ENCODE data around the gene MICAL2.
A peak's percentile ranks its signal among the peaks of the same experiment; 100 is the strongest.

The MICAL2 gene

GRCh38 chr11:12193515-12194336, 83.3 kb downstream of the MICAL2 start:
- Mint-ChIP-seq H3K4me3 (no peak overlapping the region), H3K36me3 (peaks cover 5% of the 10 kb centered on the region), H3K4me1 (ENCODE audit: low read depth) (peaks cover 78% of the 10 kb centered on the region), H3K27me3 (no peaks in the 10 kb centered on the region), H3K27ac (peak overlapping the region; percentile 36), H3K9me3 (ENCODE audit: low read depth) (no peaks in the 10 kb centered on the region)

- peak overlapping the region; percentile 96 for H3K27ac Mint-ChIP-seq
- H3K4me3 Mint-ChIP-seq: peak overlapping the region; percentile 92
- no peaks in the 10 kb centered on the region for H3K9me3 Mint-ChIP-seq (ENCODE audit: low read depth)
- no peaks in the 10 kb centered on the region for H3K27me3 Mint-ChIP-seq
- H3K4me1 Mint-ChIP-seq (ENCODE audit: low read depth): peaks cover 77% of the 10 kb centered on the region
- H3K36me3 Mint-ChIP-seq: peaks cover 5% of the 10 kb centered on the region
These were observed 85.4 kb downstream of the MICAL2 start for GRCh38 chr11:12195768-12196167.

- H3K36me3 Mint-ChIP-seq: peaks cover 5% of the 10 kb centered on the region
- H3K4me1 Mint-ChIP-seq (ENCODE audit: low read depth): peaks cover 77% of the 10 kb centered on the region
These were observed 85.9 kb downstream of the MICAL2 start for GRCh38 chr11:12196308-12196707.

GRCh38 chr11:12196872-12197271, 86.5 kb downstream of the MICAL2 start:
- Mint-ChIP-seq H3K4me3 (peak overlapping the region; percentile 92), H3K27me3 (no peaks in the 10 kb centered on the region), H3K27ac (peak overlapping the region; percentile 96), H3K9me3 (ENCODE audit: low read depth) (no peaks in the 10 kb centered on the region), H3K36me3 (peaks cover 5% of the 10 kb centered on the region), H3K4me1 (ENCODE audit: low read depth) (peaks cover 75% of the 10 kb centered on the region)

More at GRCh38 chr11:12196308-12196707, 85.9 kb downstream of the MICAL2 start:
- no peaks in the 10 kb centered on the region for H3K9me3 Mint-ChIP-seq (ENCODE audit: low read depth)
- peak overlapping the region; percentile 96 for H3K27ac Mint-ChIP-seq
- no peaks in the 10 kb centered on the region for H3K27me3 Mint-ChIP-seq
- H3K4me3 Mint-ChIP-seq: peak overlapping the region; percentile 92

GRCh38 chr11:12198251-12199222, 88.1 kb downstream of the MICAL2 start:
- Mint-ChIP-seq H3K27me3 (no peaks in the 10 kb centered on the region), H3K4me1 (ENCODE audit: low read depth) (peaks cover 69% of the 10 kb centered on the region), H3K4me3 (peak overlapping the region; percentile 92), H3K27ac (peak overlapping the region; percentile 70), H3K36me3 (peaks cover 5% of the 10 kb centered on the region), H3K9me3 (ENCODE audit: low read depth) (no peaks in the 10 kb centered on the region)

GRCh38 chr11:12199231-12199948, 89.0 kb downstream of the MICAL2 start:
- Mint-ChIP-seq H3K27me3 (no peaks in the 10 kb centered on the region), H3K9me3 (ENCODE audit: low read depth) (no peaks in the 10 kb centered on the region), H3K36me3 (peaks cover 6% of the 10 kb centered on the region), H3K27ac (peak overlapping the region; percentile 59), H3K4me1 (ENCODE audit: low read depth) (peaks cover 61% of the 10 kb centered on the region), H3K4me3 (peak overlapping the region; percentile 20)

GRCh38 chr11:12200279-12200990, 90.0 kb downstream of the MICAL2 start:
- no peaks in the 10 kb centered on the region for H3K27me3 Mint-ChIP-seq
- peaks cover 52% of the 10 kb centered on the region for H3K4me1 Mint-ChIP-seq (ENCODE audit: low read depth)
- H3K4me3 Mint-ChIP-seq: no peak overlapping the region
- no peak overlapping the region for H3K27ac Mint-ChIP-seq
- peaks cover 12% of the 10 kb centered on the region for H3K36me3 Mint-ChIP-seq
- H3K9me3 Mint-ChIP-seq (ENCODE audit: low read depth): no peaks in the 10 kb centered on the region

GRCh38 chr11:12200991-12201985, 90.9 kb downstream of the MICAL2 start:
- H3K4me3 Mint-ChIP-seq: no peak overlapping the region
- H3K27me3 Mint-ChIP-seq: no peaks in the 10 kb centered on the region
- peaks cover 15% of the 10 kb centered on the region for H3K36me3 Mint-ChIP-seq
- H3K9me3 Mint-ChIP-seq (ENCODE audit: low read depth): no peaks in the 10 kb centered on the region
- peaks cover 50% of the 10 kb centered on the region for H3K4me1 Mint-ChIP-seq (ENCODE audit: low read depth)
- no peak overlapping the region for H3K27ac Mint-ChIP-seq

GRCh38 chr11:12202661-12203310, 92.4 kb downstream of the MICAL2 start:
- Mint-ChIP-seq H3K4me1 (ENCODE audit: low read depth) (peaks cover 48% of the 10 kb centered on the region), H3K36me3 (peaks cover 14% of the 10 kb centered on the region), H3K27ac (no peak overlapping the region), H3K4me3 (no peak overlapping the region), H3K9me3 (ENCODE audit: low read depth) (no peaks in the 10 kb centered on the region), H3K27me3 (no peaks in the 10 kb centered on the region)

- H3K4me3 Mint-ChIP-seq: no peak overlapping the region
- H3K4me1 Mint-ChIP-seq (ENCODE audit: low read depth): peaks cover 38% of the 10 kb centered on the region
- no peak overlapping the region for H3K27ac Mint-ChIP-seq
- H3K27me3 Mint-ChIP-seq: no peaks in the 10 kb centered on the region
- peaks cover 16% of the 10 kb centered on the region for H3K36me3 Mint-ChIP-seq
- no peaks in the 10 kb centered on the region for H3K9me3 Mint-ChIP-seq (ENCODE audit: low read depth)
These were observed 94.1 kb downstream of the MICAL2 start for GRCh38 chr11:12204506-12204905.

GRCh38 chr11:12205330-12205729, 94.9 kb downstream of the MICAL2 start:
- no peak overlapping the region for H3K27ac Mint-ChIP-seq
- H3K36me3 Mint-ChIP-seq: peaks cover 19% of the 10 kb centered on the region
- no peaks in the 10 kb centered on the region for H3K27me3 Mint-ChIP-seq
- no peaks in the 10 kb centered on the region for H3K9me3 Mint-ChIP-seq (ENCODE audit: low read depth)
- H3K4me3 Mint-ChIP-seq: no peak overlapping the region
- H3K4me1 Mint-ChIP-seq (ENCODE audit: low read depth): peaks cover 32% of the 10 kb centered on the region

- Mint-ChIP-seq H3K4me1 (ENCODE audit: low read depth) (peaks cover 26% of the 10 kb centered on the region), H3K9me3 (ENCODE audit: low read depth) (no peaks in the 10 kb centered on the region), H3K36me3 (peaks cover 21% of the 10 kb centered on the region), H3K4me3 (no peak overlapping the region), H3K27me3 (no peaks in the 10 kb centered on the region), H3K27ac (peak overlapping the region; percentile 70)
These were observed 96.1 kb downstream of the MICAL2 start for GRCh38 chr11:12206529-12206928.

Data from activated naive CD8-positive, alpha-beta T cell (primary cell).